ENCODE results near the gene GK.

Gene GK

DNA sequence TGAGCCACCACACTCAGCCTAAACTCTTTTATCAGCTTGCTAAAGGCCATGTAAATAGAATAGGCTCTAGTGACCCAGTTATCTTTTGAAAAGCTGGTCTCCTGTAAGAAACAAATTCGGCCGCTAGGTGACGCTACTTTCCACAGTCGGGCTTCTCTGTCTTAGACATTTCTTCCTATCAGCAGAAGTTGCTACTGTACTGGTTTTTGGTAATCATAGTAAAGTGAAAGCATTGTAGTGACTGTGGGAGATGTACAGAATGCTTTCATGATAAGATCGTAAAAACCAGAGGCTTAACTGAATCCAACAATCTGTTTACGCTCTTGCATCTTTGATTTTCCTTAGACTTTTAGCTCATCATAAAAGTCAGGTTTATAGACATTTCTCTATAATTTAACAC, 82.6 kb downstream of the GK start:
- no peak for TF ChIP-seq EZH2 (IDR thresholded peaks at IDR 0.05; ENCODE audit: borderline replicate concordance, low read length)
- TF ChIP-seq, protein P1, sequence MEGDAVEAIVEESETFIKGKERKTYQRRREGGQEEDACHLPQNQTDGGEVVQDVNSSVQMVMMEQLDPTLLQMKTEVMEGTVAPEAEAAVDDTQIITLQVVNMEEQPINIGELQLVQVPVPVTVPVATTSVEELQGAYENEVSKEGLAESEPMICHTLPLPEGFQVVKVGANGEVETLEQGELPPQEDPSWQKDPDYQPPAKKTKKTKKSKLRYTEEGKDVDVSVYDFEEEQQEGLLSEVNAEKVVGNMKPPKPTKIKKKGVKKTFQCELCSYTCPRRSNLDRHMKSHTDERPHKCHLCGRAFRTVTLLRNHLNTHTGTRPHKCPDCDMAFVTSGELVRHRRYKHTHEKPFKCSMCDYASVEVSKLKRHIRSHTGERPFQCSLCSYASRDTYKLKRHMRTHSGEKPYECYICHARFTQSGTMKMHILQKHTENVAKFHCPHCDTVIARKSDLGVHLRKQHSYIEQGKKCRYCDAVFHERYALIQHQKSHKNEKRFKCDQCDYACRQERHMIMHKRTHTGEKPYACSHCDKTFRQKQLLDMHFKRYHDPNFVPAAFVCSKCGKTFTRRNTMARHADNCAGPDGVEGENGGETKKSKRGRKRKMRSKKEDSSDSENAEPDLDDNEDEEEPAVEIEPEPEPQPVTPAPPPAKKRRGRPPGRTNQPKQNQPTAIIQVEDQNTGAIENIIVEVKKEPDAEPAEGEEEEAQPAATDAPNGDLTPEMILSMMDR (IDR thresholded peaks at IDR 0.05; ENCODE audit: low read length), result peak; percentile 64
- Histone ChIP-seq H3K27ac (ENCODE audit: low read depth, low read length, poor library complexity, severe bottlenecking) (no peak overlapping the region), H3K36me3 (ENCODE audit: insufficient read depth, low read length) (no peaks in the 10 kb centered on the region), H4K20me1 (ENCODE audit: insufficient read depth, low read length) (no peaks in the 10 kb centered on the region), H3K9me3 (ENCODE audit: low read length) (no peaks in the 10 kb centered on the region), H3K4me1 (ENCODE audit: insufficient read depth, low read length, severe bottlenecking) (peaks cover 4% of the 10 kb centered on the region), H3K27me3 (ENCODE audit: insufficient read depth, low read length) (no peaks in the 10 kb centered on the region), H3K9ac (ENCODE audit: low read length) (no peak overlapping the region), H3K9me2 (ENCODE audit: low read depth, low read length) (no peaks in the 10 kb centered on the region), H3K4me2 (ENCODE audit: low read length) (no peak overlapping the region), H3K79me2 (ENCODE audit: insufficient read depth, low read length) (no peaks in the 10 kb centered on the region), H3F3A (ENCODE audit: insufficient read depth, low read length) (no peaks in the 10 kb centered on the region), H2AFZ (ENCODE audit: low read length) (no peak overlapping the region), H3K4me3 (ENCODE audit: low read depth, low read length, poor library complexity, severe bottlenecking) (no peak overlapping the region)

- TF ChIP-seq, protein P1 (IDR thresholded peaks at IDR 0.05; ENCODE audit: low read length), result no peak
- no peak for TF ChIP-seq EZH2 (IDR thresholded peaks at IDR 0.05; ENCODE audit: borderline replicate concordance, low read length)
- no peak overlapping the region for H3K27ac ChIP-seq (ENCODE audit: low read depth, low read length, poor library complexity, severe bottlenecking)
- H3K4me2 ChIP-seq (ENCODE audit: low read length), result no peak overlapping the region
- H3K79me2 ChIP-seq (ENCODE audit: insufficient read depth, low read length), result no peaks in the 10 kb centered on the region
- no peaks in the 10 kb centered on the region for H3K27me3 ChIP-seq (ENCODE audit: insufficient read depth, low read length)
- no peaks in the 10 kb centered on the region for H3K9me3 ChIP-seq (ENCODE audit: low read length)
- H2AFZ ChIP-seq (ENCODE audit: low read length), result no peak overlapping the region
- no peaks in the 10 kb centered on the region for H3F3A ChIP-seq (ENCODE audit: insufficient read depth, low read length)
- H3K4me1 ChIP-seq (ENCODE audit: insufficient read depth, low read length, severe bottlenecking), result no peaks in the 10 kb centered on the region
- H4K20me1 ChIP-seq (ENCODE audit: insufficient read depth, low read length), result no peaks in the 10 kb centered on the region
- H3K9me2 ChIP-seq (ENCODE audit: low read depth, low read length), result no peaks in the 10 kb centered on the region
- H3K36me3 ChIP-seq (ENCODE audit: insufficient read depth, low read length), result no peaks in the 10 kb centered on the region
- no peak overlapping the region for H3K9ac ChIP-seq (ENCODE audit: low read length)
- H3K4me3 ChIP-seq (ENCODE audit: low read depth, low read length, poor library complexity, severe bottlenecking), result no peak overlapping the region
These were observed 88.3 kb downstream of the GK start for GRCh38 chrX:30741545-30741944.

- Histone ChIP-seq H3K27me3 (ENCODE audit: insufficient read depth, low read length) (no peaks in the 10 kb centered on the region), H2AFZ (ENCODE audit: low read length) (no peak overlapping the region), H4K20me1 (ENCODE audit: insufficient read depth, low read length) (no peaks in the 10 kb centered on the region), H3K79me2 (ENCODE audit: insufficient read depth, low read length) (no peaks in the 10 kb centered on the region), H3F3A (ENCODE audit: insufficient read depth, low read length) (no peaks in the 10 kb centered on the region), H3K9me2 (ENCODE audit: low read depth, low read length) (no peaks in the 10 kb centered on the region), H3K4me1 (ENCODE audit: insufficient read depth, low read length, severe bottlenecking) (no peaks in the 10 kb centered on the region), H3K4me3 (ENCODE audit: low read depth, low read length, poor library complexity, severe bottlenecking) (no peak overlapping the region), H3K9me3 (ENCODE audit: low read length) (no peaks in the 10 kb centered on the region), H3K27ac (ENCODE audit: low read depth, low read length, poor library complexity, severe bottlenecking) (no peak overlapping the region), H3K36me3 (ENCODE audit: insufficient read depth, low read length) (no peaks in the 10 kb centered on the region), H3K4me2 (ENCODE audit: low read length) (no peak overlapping the region), H3K9ac (ENCODE audit: low read length) (no peak overlapping the region)
- TF ChIP-seq, protein P1 (IDR thresholded peaks at IDR 0.05; ENCODE audit: low read length), result no peak
- TF ChIP-seq EZH2 (IDR thresholded peaks at IDR 0.05; ENCODE audit: borderline replicate concordance, low read length), result no peak
These were observed 95.2 kb downstream of the GK start for GRCh38 chrX:30748342-30748960.
